Thoracic aorta (tissue), 2 donors: Measurements from ENCODE around the gene LRFN3. TPM values are rescaled to one million over a fixed set of nuclear protein-coding genes. Genes with fewer than 3 reads are reported as not detected.

Source experiments
- ATAC-seq: fragments of 150-250 bp; one replicate; pipeline ENCODE4 v1.8.0; 2017; ENCODE audit warnings: low read depth; ENCODE audit not compliant: insufficient number of reproducible peaks, low FRiP score
- DNase-seq: peaks from one replicate; pipeline ENCODE4 v3.0.0-alpha.2; 2020; ENCODE audit warnings: low spot score
- H3K27ac ChIP-seq, 2 donors: fragments of 200-600 bp; sonication (generic); 1 replicate in 1 of 2; 2 replicates in 1 of 2; pipeline ENCODE4 v1.5.1; 2016; ENCODE audit warnings: mild to moderate bottlenecking in 2 of 2, moderate library complexity in 2 of 2
- H3K27me3 ChIP-seq: fragments of 200-600 bp; sonication (generic); replicated peaks from 2 replicates; pipeline ENCODE4 v1.6.0; 2016; ENCODE audit warnings: mild to moderate bottlenecking; ENCODE audit not compliant: insufficient read depth
- H3K36me3 ChIP-seq: fragments of 200-600 bp; sonication (generic); one replicate; pipeline ENCODE4 v1.5.1; 2016
- H3K4me1 ChIP-seq, 2 donors: fragments of 200-600 bp; sonication (generic); 1 replicate in 1 of 2; 2 replicates in 1 of 2; pipeline versions ENCODE4 v1.5.1 to v1.6.0; 2016; ENCODE audit warnings: low read depth in 2 of 2, mild to moderate bottlenecking in 1 of 2; ENCODE audit not compliant: control insufficient read depth in 1 of 2
- H3K4me3 ChIP-seq: fragments of 200-600 bp; sonication (generic); 2 replicates; pipeline ENCODE4 v1.5.1; 2016; ENCODE audit warnings: mild to moderate bottlenecking
- H3K9me3 ChIP-seq: fragments of 200-600 bp; sonication (generic); 2 replicates; pipeline ENCODE4 v1.5.1; 2016
- total RNA-seq, 2 donors: library from RNA; depleted of rRNA; stranded (reverse); fragments of >200 nt; gene quantifications; one replicate each; pipeline versions ENCODE4 v1.1.0 to v1.2.3, GENCODE V29; 2016
- TF ChIP-seq, protein P1 (sequence below): fragments of 200-600 bp; sonication (generic); IDR thresholded peaks from one replicate; pipeline ENCODE4 v1.5.1; 2019; ENCODE audit warnings: antibody characterized with exemption

Gene LRFN3
- total RNA-seq, 2 donors from 2014 or later: 14.3 to 26.7 TPM

DNA sequence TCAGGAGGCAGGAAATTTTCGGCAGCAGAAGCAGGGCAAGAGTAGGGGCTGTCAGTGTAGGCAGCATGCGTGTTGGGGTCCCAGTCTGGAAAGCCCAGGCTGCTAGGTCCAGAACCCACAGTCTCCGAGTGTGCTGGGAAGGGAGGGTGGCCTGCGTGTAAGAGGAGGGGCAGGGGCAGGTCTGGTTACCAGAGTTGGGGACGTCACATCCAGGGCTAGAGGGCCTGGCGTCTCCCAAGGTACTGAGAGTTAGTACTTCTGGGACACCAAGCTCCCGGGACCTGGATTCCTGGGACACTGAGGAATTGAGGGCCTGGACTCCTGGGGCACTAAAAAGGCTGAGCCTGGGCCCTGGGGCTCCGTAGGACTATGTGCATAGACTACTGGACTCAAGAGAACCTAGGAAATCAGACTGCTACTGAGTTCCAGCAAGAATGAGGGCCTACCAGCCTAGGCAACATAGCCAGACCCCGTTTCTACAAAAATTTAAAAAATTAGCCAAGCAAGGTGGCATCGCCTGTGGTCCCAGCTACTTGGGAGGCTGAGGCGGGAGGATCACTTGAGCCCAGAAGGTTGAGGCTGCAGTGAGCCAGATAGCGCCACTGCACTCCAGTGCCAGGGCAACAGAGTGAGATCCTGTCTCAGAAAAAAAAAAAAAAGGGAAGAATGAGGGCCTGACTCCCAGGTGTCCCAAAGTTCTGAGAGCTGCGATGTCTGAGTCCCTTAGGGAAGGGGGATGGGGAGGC, 38.3 kb upstream of the LRFN3 start:
- peak overlapping the region in 1 of 2 donors; percentile 43 for H3K27ac ChIP-seq
- TF ChIP-seq, protein P1, sequence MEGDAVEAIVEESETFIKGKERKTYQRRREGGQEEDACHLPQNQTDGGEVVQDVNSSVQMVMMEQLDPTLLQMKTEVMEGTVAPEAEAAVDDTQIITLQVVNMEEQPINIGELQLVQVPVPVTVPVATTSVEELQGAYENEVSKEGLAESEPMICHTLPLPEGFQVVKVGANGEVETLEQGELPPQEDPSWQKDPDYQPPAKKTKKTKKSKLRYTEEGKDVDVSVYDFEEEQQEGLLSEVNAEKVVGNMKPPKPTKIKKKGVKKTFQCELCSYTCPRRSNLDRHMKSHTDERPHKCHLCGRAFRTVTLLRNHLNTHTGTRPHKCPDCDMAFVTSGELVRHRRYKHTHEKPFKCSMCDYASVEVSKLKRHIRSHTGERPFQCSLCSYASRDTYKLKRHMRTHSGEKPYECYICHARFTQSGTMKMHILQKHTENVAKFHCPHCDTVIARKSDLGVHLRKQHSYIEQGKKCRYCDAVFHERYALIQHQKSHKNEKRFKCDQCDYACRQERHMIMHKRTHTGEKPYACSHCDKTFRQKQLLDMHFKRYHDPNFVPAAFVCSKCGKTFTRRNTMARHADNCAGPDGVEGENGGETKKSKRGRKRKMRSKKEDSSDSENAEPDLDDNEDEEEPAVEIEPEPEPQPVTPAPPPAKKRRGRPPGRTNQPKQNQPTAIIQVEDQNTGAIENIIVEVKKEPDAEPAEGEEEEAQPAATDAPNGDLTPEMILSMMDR: no peak
- DNase-seq: no peak
- H3K36me3 ChIP-seq: peaks cover 11% of the 10 kb centered on the region
- no peaks in the 10 kb centered on the region for H3K27me3 ChIP-seq
- peaks cover 3 to 13% of the 10 kb centered on the region in 2 donors for H3K4me1 ChIP-seq
- H3K4me3 ChIP-seq: peak overlapping the region; percentile 84
- ATAC-seq: no peak
- H3K9me3 ChIP-seq: no peaks in the 10 kb centered on the region

- TF ChIP-seq, protein P1: no peak
- Histone ChIP-seq H3K27me3 (no peaks in the 10 kb centered on the region), H3K4me1 (peaks cover 3 to 19% of the 10 kb centered on the region in 2 donors), H3K27ac (peak overlapping the region in 1 of 2 donors; percentile 43), H3K36me3 (peaks cover 11% of the 10 kb centered on the region), H3K9me3 (no peaks in the 10 kb centered on the region), H3K4me3 (peak overlapping the region; percentile 84)
- DNase-seq (no peak), ATAC-seq (no peak)
Observed at GRCh38 chr19:35898499-35898809, 37.7 kb upstream of the LRFN3 start.

- no peak for ATAC-seq
- Histone ChIP-seq H3K27me3 (no peaks in the 10 kb centered on the region), H3K36me3 (peaks cover 11% of the 10 kb centered on the region), H3K27ac (peak overlapping the region; percentile 31 to 43), H3K9me3 (no peaks in the 10 kb centered on the region), H3K4me1 (peaks cover 3 to 22% of the 10 kb centered on the region in 2 donors), H3K4me3 (peak overlapping the region; percentile 84)
- TF ChIP-seq, protein P1: no peak
- DNase-seq: no peak
Observed at GRCh38 chr19:35899547-35900214, 36.5 kb upstream of the LRFN3 start.

DNA sequence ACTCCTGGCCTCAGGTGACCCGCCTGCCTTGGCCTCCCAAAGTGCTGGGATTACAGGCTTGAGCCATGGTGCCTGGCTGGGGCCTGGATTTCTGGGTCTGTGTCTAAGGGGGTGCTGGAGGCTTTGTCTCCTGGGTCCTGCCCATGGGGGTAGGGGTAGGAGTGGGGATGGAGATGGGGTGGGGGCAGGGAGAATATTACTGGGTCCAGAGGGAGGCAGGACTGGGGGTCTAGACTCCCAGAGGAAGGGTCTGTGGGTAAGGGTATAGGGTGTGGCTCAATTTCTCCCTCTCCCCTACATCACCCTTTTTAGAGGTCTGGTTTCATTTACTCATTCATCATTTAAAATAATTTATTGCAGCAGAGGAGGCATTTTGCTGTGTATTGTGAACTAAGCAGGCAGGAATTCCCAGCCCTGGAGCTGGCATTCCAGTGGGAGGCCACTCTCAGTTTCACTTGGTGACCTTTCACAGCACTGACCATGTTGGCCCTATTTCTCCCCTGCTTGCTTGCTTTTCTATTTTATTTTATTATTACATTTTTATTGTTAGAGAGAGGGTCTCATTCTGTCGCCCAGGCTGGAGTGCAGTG, 35.0 kb upstream of the LRFN3 start:
- Histone ChIP-seq H3K36me3 (no peaks in the 10 kb centered on the region), H3K4me3 (peak overlapping the region; percentile 84), H3K9me3 (no peaks in the 10 kb centered on the region), H3K27ac (peak overlapping the region in 1 of 2 donors; percentile 43), H3K4me1 (peaks cover 3 to 22% of the 10 kb centered on the region in 2 donors), H3K27me3 (no peaks in the 10 kb centered on the region)
- TF ChIP-seq, protein P1: no peak
- DNase-seq (no peak), ATAC-seq (no peak)
